ENCODE measurements around the gene SGIP1. TPM values are rescaled to one million over a fixed set of nuclear protein-coding genes. Genes with fewer than 3 reads are reported as not detected.

Gene SGIP1
- total and polyA plus RNA-seq, 4 donors, result 24.0 to 66.7 (median 46.2) TPM

DNA sequence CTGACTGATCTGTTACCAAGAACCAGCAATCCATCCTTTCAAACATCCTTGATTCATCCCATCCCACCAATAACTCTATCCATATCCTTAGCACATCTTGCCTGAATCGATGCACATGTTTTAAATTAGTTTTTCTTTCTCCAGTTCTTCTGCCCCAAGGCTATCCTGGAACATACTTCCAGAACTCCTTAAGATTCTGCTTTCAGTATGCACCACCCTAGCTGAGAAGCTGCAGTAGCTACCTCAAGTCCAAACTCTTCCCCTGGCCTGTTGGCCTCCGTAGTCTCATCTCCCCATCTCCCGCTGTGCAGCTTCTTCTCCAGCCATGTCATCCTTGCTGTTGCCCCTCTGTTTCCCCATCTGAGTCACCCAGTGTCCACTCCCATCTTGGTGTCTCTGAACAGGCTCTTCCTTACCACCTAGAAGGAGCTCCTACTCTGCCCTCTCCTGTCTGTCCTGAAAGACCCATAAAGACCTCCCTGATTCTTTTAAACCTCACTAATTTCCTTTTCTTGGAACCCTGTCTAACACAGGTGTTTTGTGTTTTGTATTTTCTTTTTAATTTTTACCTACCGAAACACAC, 108.0 kb downstream of the SGIP1 start:
- no peaks in the 10 kb centered on the region for H3K9me3 ChIP-seq (ENCODE audit: control insufficient read depth, insufficient read depth, low read length)
- no peak for DNase-seq (ENCODE audit: low read depth in 4 of 6, low spot score in 6 of 6)
- H3K27me3 ChIP-seq (ENCODE audit: control insufficient read depth, insufficient read depth, low read length), result no peaks in the 10 kb centered on the region
- H3K27ac ChIP-seq (ENCODE audit: low read depth, low read length), result no peak overlapping the region
- 97% methylated on average over 3 of the region's 4 CpGs for WGBS (ENCODE audit: insufficient coverage)
- H3K4me1 ChIP-seq (ENCODE audit: control insufficient read depth, insufficient read depth, low read length), result no peaks in the 10 kb centered on the region
- H3K4me3 ChIP-seq (ENCODE audit: low read depth, low read length), result no peak overlapping the region
- H3K36me3 ChIP-seq (ENCODE audit: control insufficient read depth, insufficient read depth, low read length), result no peaks in the 10 kb centered on the region

DNA sequence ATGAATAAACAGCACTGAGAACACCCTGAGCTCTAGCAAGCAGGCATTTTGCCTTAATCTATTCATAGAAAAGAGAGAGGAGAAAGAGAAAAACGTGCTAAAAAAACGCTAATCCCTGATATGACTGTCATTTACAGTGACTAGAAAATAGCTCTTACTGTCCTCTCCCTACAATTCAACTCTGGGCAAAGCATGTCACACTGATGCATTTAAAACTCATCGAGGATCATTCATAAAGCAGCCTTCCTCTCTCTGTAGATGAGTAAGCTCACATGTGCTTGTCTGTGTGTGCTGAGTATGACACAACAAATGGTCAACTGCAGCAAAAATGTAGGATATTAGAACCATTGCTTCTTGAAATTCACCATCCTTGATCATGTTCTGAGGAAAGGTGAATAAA, 109.0 kb downstream of the SGIP1 start:
- Histone ChIP-seq H3K9me3 (ENCODE audit: control insufficient read depth, insufficient read depth, low read length) (no peaks in the 10 kb centered on the region), H3K4me3 (ENCODE audit: low read depth, low read length) (no peak overlapping the region), H3K4me1 (ENCODE audit: control insufficient read depth, insufficient read depth, low read length) (no peaks in the 10 kb centered on the region), H3K36me3 (ENCODE audit: control insufficient read depth, insufficient read depth, low read length) (no peaks in the 10 kb centered on the region), H3K27me3 (ENCODE audit: control insufficient read depth, insufficient read depth, low read length) (no peaks in the 10 kb centered on the region), H3K27ac (ENCODE audit: low read depth, low read length) (no peak overlapping the region)
- no peak for DNase-seq (ENCODE audit: low read depth in 4 of 6, low spot score in 6 of 6)
- no CpG with 5 or more reads among the region's 3 CpGs for WGBS (ENCODE audit: insufficient coverage)

DNA sequence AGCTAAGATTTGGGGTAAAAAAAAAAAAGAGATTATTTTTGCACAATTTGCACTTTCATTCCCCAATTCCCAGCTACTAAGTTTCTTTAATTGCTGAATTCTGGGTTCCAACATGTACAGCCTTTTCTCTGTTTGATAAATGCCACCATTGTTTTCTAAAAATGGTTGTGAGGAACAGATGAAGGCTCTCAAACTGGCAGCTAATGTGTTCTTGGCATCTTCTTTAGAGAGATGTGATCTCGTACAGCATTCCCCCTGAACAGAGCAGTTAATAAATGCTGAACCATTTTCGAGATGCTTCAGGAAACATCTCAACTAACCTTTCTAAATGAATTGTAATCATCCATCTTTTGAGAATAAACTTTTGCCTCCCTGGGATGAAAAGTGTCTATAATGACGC, 110.4 kb downstream of the SGIP1 start:
- Histone ChIP-seq H3K4me1 (ENCODE audit: control insufficient read depth, insufficient read depth, low read length) (no peaks in the 10 kb centered on the region), H3K9me3 (ENCODE audit: control insufficient read depth, insufficient read depth, low read length) (no peaks in the 10 kb centered on the region), H3K36me3 (ENCODE audit: control insufficient read depth, insufficient read depth, low read length) (no peaks in the 10 kb centered on the region), H3K27me3 (ENCODE audit: control insufficient read depth, insufficient read depth, low read length) (no peaks in the 10 kb centered on the region), H3K4me3 (ENCODE audit: low read depth, low read length) (no peak overlapping the region), H3K27ac (ENCODE audit: low read depth, low read length) (no peak overlapping the region)
- no CpG with 5 or more reads among the region's 3 CpGs for WGBS (ENCODE audit: insufficient coverage)
- DNase-seq (ENCODE audit: low read depth in 4 of 6, low spot score in 6 of 6), result no peak

DNA sequence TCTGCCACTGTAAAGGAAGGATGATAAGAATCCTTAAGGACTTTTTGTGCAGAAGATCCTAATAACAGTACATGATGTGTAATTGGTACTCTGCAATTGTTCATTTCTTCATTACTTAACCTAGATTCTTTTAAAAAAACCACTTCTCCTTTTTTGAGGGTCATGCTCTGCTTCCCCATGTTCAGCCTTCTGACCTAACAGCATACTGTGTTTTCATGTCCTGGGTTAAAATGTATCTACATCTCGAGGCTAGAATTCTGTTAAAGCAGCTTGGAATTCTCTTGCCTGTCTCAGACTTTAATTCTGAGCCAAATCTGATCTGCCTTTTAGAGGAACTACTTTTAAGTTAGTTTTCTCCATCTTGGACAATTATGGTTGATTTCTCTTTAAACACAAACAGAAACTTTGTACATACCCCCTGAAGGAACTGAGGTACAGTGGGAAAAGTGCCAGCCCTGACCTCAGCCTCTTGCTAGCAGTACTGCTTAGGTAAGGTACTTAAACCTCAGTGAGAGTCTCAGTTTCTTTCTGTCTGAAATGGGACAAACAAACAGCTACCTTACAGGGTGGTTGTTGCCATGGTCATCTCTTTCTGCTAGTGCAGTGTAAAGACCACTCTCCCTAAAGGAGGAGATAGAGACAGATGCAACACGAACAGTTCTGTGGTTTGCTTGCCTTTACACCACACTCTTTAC, 115.1 kb downstream of the SGIP1 start:
- 80% methylated on average over 1 of the region's 2 CpGs for WGBS (ENCODE audit: insufficient coverage)
- Histone ChIP-seq H3K4me1 (ENCODE audit: control insufficient read depth, insufficient read depth, low read length) (no peaks in the 10 kb centered on the region), H3K9me3 (ENCODE audit: control insufficient read depth, insufficient read depth, low read length) (no peaks in the 10 kb centered on the region), H3K4me3 (ENCODE audit: low read depth, low read length) (no peak overlapping the region), H3K27ac (ENCODE audit: low read depth, low read length) (no peak overlapping the region), H3K36me3 (ENCODE audit: control insufficient read depth, insufficient read depth, low read length) (no peaks in the 10 kb centered on the region), H3K27me3 (ENCODE audit: control insufficient read depth, insufficient read depth, low read length) (no peaks in the 10 kb centered on the region)
- DNase-seq (ENCODE audit: low read depth in 4 of 6, low spot score in 6 of 6), result no peak

DNA sequence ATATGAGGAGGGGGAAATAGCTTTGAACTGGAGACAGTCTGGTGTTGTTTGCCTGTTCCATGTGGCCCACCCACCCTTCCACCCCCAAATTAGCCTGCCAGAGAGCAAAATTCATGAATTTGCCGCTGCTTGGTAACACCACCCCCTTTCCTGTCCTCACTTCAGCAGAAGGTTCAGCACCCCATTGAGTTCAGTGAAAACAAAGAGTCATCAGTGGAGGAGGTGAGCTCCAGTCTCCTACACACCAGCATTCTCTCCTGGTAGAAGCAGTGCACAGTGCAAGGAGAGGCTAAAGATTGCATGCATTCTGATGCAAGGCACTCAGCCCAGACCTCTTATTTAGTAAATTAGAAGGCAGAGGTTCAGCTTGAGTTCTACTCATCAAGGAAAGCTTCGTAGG, 118.6 kb downstream of the SGIP1 start:
- H3K27me3 ChIP-seq (ENCODE audit: control insufficient read depth, insufficient read depth, low read length), result no peaks in the 10 kb centered on the region
- H3K9me3 ChIP-seq (ENCODE audit: control insufficient read depth, insufficient read depth, low read length), result no peaks in the 10 kb centered on the region
- no peaks in the 10 kb centered on the region for H3K4me1 ChIP-seq (ENCODE audit: control insufficient read depth, insufficient read depth, low read length)
- H3K27ac ChIP-seq (ENCODE audit: low read depth, low read length), result no peak overlapping the region
- no CpG with 5 or more reads among the region's 2 CpGs for WGBS (ENCODE audit: insufficient coverage)
- H3K4me3 ChIP-seq (ENCODE audit: low read depth, low read length), result no peak overlapping the region
- no peak for DNase-seq (ENCODE audit: low read depth in 4 of 6, low spot score in 6 of 6)
- no peaks in the 10 kb centered on the region for H3K36me3 ChIP-seq (ENCODE audit: control insufficient read depth, insufficient read depth, low read length)

DNA sequence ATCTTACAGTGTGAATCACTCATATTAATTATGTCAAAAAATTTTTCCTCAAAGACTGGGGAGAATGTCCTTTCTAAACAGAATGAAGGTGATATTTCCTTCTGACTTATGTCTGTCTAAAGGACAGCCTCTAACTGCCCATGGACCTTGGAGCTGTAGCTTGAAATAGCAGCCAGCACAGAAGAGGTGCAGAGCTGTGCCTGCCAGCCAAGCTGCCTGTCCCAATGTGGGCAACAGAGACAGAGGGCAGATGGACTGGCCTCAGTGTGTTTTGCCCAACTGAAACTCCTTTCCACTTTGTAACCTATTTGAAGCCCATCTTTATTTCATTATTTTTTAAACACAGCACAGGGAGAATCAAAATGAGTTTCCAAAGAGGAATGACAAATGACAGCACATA, 120.7 kb downstream of the SGIP1 start:
- DNase-seq (ENCODE audit: low read depth in 4 of 6, low spot score in 6 of 6), result no peak
- no peaks in the 10 kb centered on the region for H3K4me1 ChIP-seq (ENCODE audit: control insufficient read depth, insufficient read depth, low read length)

DNA sequence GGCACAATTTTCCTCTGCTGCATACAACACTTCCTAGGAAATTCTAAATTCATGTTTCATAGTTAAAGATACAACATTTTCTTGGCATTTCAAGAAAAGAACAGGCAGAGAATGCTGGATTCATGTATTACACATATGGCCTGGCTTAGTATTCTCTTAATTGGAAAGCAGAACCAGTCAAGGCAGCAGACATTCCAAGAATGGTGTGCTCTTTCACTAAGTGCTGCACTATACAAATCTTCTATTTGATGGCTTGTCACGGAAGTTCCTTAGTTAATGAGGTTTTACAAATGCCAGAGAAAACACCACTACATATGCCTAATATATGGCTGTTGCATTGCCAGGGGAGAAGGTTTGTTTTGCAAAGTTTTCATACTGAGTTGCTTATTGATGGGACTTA, 137.5 kb downstream of the SGIP1 start:
- WGBS (ENCODE audit: insufficient coverage), result no CpG with 5 or more reads among the region's 1 CpG
- peak in 1 of 6 donors; percentile 83 for DNase-seq (ENCODE audit: low read depth in 4 of 6, low spot score in 6 of 6)

More for the DNA sequence above, 120.7 kb downstream of the SGIP1 start:
- H3K4me3 ChIP-seq (ENCODE audit: low read depth, low read length), result no peak overlapping the region
- no peak overlapping the region for H3K27ac ChIP-seq (ENCODE audit: low read depth, low read length)
- H3K9me3 ChIP-seq (ENCODE audit: control insufficient read depth, insufficient read depth, low read length), result no peaks in the 10 kb centered on the region
- H3K36me3 ChIP-seq (ENCODE audit: control insufficient read depth, insufficient read depth, low read length), result no peaks in the 10 kb centered on the region
- H3K27me3 ChIP-seq (ENCODE audit: control insufficient read depth, insufficient read depth, low read length), result no peaks in the 10 kb centered on the region

DNA sequence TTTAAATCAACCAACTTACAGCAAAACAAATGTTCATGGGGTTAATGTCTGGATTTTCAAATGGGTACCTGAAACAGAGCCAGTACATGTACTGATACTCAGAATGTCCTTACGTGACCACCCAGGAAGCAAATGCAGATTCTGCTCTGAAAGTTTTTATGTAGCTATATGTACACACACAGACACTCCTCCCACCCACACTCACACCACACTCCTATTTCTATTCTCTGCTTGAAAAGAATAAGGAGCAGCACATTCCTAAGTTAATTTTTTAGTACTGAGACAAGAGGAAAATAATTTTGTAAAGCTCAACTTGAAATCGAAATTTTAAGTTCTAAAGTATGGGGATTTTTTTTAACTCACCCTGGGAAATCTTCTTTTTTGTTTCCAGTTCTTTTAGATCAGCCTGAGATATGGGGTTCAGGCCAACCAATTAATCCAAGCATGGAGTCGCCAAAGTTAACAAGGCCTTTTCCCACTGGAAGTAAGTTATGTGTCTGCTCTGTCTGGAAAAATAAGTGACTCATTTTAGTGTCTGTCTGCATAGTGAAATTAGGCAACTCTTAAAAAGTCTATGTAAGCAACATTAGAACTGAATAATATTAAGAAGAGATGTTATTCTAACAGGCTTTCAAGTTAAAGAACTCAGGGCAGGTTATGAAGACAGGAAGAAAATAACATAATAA, 142.8 kb downstream of the SGIP1 start:
- Histone ChIP-seq H3K4me3 (ENCODE audit: low read depth, low read length) (no peak overlapping the region), H3K27ac (ENCODE audit: low read depth, low read length) (no peak overlapping the region), H3K36me3 (ENCODE audit: control insufficient read depth, insufficient read depth, low read length) (peaks cover under 1% of the 10 kb centered on the region), H3K4me1 (ENCODE audit: control insufficient read depth, insufficient read depth, low read length) (no peaks in the 10 kb centered on the region), H3K9me3 (ENCODE audit: control insufficient read depth, insufficient read depth, low read length) (no peaks in the 10 kb centered on the region), H3K27me3 (ENCODE audit: control insufficient read depth, insufficient read depth, low read length) (no peaks in the 10 kb centered on the region)
- WGBS (ENCODE audit: insufficient coverage), result no CpG with 5 or more reads among the region's 3 CpGs
- peak in 1 of 6 donors; percentile 58 for DNase-seq (ENCODE audit: low read depth in 4 of 6, low spot score in 6 of 6)

More for the DNA sequence above, 137.5 kb downstream of the SGIP1 start:
- Histone ChIP-seq H3K27ac (ENCODE audit: low read depth, low read length) (no peak overlapping the region), H3K4me3 (ENCODE audit: low read depth, low read length) (no peak overlapping the region), H3K36me3 (ENCODE audit: control insufficient read depth, insufficient read depth, low read length) (no peaks in the 10 kb centered on the region), H3K4me1 (ENCODE audit: control insufficient read depth, insufficient read depth, low read length) (no peaks in the 10 kb centered on the region), H3K9me3 (ENCODE audit: control insufficient read depth, insufficient read depth, low read length) (no peaks in the 10 kb centered on the region), H3K27me3 (ENCODE audit: control insufficient read depth, insufficient read depth, low read length) (no peaks in the 10 kb centered on the region)

DNA sequence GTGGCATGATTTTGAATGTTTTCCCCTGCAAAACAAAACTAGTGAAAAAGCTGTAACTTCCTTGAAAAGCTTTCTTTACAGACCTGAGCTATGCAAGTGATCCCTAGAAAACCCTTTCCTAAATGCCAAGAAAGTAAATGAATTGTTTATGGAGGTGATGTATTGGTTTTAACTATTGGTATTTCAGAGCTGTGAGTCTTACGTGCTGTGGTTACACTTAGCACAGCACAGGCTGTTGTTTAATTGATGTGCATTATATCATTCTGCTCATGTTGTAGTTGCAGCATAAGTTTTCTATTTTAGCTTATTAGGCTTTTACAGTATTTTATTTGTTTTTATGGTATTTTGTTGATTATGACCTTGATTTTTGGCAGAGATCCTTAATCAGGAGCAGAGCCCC, 144.2 kb downstream of the SGIP1 start:
- Histone ChIP-seq H3K27me3 (ENCODE audit: control insufficient read depth, insufficient read depth, low read length) (no peaks in the 10 kb centered on the region), H3K36me3 (ENCODE audit: control insufficient read depth, insufficient read depth, low read length) (peaks cover 7% of the 10 kb centered on the region), H3K4me1 (ENCODE audit: control insufficient read depth, insufficient read depth, low read length) (no peaks in the 10 kb centered on the region), H3K4me3 (ENCODE audit: low read depth, low read length) (no peak overlapping the region), H3K27ac (ENCODE audit: low read depth, low read length) (no peak overlapping the region), H3K9me3 (ENCODE audit: control insufficient read depth, insufficient read depth, low read length) (no peaks in the 10 kb centered on the region)
- DNase-seq (ENCODE audit: low read depth in 4 of 6, low spot score in 6 of 6), result no peak
- no CpG with 5 or more reads among the region's 1 CpG for WGBS (ENCODE audit: insufficient coverage)

DNA sequence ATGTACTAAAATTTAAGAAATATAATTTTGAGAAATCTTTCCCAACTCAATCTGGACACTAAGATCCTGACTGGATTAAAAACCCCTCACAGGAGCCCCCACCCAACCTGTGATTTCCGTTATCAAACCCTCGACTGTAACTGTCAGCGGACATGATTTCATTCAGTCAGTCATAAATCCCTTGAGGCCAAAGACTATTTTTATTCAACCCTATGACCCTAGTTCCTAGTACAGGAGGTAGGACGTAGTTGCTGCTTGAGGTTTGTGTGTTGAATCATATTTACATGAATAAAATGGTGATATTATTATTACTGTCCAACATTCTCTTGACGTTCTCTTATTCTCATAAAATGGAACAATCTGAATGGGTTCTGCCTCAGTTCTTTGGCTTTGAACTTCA, 145.2 kb downstream of the SGIP1 start:
- Histone ChIP-seq H3K27me3 (ENCODE audit: control insufficient read depth, insufficient read depth, low read length) (no peaks in the 10 kb centered on the region), H3K27ac (ENCODE audit: low read depth, low read length) (no peak overlapping the region), H3K4me3 (ENCODE audit: low read depth, low read length) (no peak overlapping the region), H3K9me3 (ENCODE audit: control insufficient read depth, insufficient read depth, low read length) (no peaks in the 10 kb centered on the region), H3K36me3 (ENCODE audit: control insufficient read depth, insufficient read depth, low read length) (peaks cover 7% of the 10 kb centered on the region), H3K4me1 (ENCODE audit: control insufficient read depth, insufficient read depth, low read length) (no peaks in the 10 kb centered on the region)
- 100% methylated on average over 2 of the region's 5 CpGs for WGBS (ENCODE audit: insufficient coverage)
- DNase-seq (ENCODE audit: low read depth in 4 of 6, low spot score in 6 of 6), result no peak

Measured in spinal cord (tissue), 10 donors.